HG02798 (cell line): Measurements from ENCODE around the gene FBXO34.
"Not testable (repeated sequence)": the region's sequence is repeated elsewhere in the genome, so short reads cannot be mapped to it uniquely, and the experiment has no call there.

Experiments
- ATAC-seq: cut with Tn5 transposase; IDR thresholded peaks from one replicate; pipeline ENCODE4 v1.9.1; 2021; ENCODE audit warnings: mild to moderate bottlenecking; ENCODE audit not compliant: unreplicated experiment, poor library complexity

Gene FBXO34

DNA sequence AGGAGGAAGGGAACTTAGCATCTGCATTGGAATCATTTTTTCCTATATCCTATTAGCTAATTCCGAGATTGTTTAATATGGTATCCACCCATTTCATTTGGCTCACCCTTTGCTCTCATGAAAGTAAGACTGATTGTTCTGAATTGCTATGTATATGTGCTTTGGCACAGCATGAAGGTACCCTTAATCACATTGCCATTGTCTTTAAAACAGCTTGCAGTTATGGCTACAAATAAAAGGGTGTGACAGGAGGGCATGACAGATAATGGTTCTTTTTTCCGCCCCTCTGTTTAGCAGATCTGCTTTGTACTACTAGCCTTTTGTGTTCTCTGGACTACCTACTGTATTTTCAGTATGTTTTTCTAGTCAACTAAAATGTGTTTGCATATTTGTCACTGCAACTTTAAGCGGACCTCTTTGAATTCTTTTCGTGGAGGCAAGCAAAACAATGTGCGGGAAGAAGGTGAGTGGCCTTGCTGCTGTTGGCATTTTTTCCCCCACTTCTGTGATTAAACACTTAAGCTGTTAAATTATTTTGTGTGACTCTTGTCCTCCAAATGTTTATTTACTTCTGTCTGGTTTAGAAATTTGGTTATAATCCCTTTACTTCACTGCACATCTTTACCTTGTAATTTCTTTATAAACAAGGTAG is 35.8 kb downstream of the FBXO34 start:
- no peak for ATAC-seq

DNA sequence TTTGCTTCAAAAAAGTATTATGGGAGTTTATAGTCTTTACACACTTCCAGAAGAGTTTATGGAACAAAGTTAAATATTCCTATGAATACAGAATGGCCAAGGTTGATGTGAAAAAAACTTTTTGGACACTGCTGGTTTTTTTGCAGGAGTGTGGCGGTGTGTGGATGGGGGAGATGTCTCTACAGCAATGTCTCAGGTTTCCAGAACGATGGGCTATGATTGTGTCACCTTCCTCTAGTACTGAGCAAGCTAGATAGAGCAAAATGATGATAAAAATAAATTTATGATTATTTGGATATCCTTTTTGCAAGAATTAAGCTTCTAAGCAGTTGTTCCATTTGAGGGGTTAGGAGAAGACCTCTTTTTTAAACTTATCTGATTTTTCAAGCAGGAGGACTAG is 37.9 kb downstream of the FBXO34 start:
- no peak for ATAC-seq

DNA sequence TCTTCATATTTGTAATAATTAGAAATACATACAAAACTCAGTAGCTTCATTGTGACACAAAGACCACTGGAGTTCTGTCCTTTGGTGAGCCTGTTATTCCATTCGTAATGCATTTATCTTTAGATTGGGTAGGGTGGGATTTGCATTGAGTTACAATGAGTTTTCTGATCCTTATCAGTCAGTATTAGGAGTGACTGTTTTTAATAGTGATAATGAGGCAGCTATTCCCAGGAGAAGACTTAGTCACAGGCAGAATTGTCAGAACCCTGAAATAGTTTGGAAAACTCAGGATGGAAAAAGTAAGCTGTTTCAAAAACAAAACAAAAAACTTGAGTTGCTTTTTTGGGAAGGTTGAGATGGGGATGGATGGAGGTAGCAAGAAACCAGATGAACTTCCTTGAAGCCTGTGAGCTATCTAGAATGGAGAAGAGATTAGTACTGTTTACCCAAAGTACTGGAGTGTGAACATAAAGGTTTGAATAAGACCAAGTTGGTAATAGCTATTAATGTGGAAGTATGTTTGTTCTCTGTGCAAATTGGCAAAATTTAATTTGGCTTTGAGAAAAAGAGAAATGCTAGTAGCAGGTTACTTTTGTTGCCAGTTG is 38.6 kb downstream of the FBXO34 start:
- no peak for ATAC-seq

DNA sequence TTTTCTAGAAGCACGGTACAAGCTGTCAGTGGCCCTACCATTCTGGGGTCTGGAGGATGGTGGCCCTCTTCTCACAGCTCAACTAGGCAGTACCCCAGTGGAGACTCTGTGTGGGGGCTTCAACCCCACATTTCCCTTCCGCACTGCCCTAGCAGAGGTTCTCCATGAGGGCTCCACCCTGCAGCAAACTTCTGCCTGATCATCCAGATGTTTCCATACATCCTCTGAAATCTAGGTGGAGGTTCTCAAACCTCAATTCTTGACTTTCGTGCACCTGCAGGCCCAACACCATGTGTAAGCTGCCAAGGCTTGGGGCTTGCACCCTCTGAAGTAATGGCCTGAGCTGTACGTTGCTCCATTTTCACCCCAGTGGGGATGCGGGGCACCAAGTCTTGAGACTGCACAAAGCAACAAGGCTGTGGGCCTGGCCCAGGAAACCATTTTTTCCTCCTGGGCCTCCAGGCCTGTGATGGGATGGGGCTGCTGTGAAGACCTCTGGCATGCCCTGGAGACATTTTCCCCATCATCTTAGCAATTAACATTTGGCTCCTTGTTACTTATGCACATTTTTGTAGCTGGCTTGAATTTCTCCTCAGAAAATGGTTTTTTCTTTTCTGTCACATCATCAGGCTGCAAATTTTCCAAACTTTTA is 41.3 kb downstream of the FBXO34 start:
- ATAC-seq, result not testable (repeated sequence)

DNA sequence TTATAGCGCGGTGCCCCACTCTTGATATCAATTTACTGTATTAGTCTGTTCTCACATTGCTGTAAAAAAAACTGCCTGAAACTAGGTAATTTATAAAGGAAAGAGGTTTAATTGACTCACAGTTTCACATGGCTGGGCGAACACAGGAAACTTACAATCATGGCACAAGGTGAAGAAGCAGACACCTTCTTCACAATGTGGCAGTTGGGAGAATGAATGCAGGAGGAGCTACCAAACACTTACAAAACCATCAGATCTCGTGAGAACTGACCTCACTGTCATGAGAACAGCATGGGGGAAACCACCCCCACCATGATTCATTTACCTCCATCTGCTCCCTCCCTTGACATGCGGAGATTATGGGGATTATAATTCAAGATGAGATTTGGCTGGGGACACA is 42.3 kb downstream of the FBXO34 start:
- ATAC-seq, result no peak

DNA sequence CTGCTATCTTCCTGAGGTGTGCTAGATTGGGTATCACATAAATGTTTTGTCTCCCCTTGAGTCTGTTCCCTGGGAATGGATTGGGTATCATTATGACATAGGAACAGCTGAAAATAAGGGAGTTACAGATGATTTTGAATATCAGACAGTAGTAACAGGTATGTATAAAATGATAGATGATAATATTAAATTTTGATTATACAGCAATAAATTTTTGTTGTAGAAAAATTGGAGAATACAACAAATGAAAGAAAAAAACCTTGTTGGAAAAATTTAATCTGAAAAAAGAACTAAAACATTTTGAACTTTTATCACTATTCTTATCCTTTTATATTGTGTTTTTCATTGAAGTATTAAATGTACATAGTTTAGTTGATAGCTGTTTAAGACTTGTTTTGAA is 43.2 kb downstream of the FBXO34 start:
- ATAC-seq, result no peak

DNA sequence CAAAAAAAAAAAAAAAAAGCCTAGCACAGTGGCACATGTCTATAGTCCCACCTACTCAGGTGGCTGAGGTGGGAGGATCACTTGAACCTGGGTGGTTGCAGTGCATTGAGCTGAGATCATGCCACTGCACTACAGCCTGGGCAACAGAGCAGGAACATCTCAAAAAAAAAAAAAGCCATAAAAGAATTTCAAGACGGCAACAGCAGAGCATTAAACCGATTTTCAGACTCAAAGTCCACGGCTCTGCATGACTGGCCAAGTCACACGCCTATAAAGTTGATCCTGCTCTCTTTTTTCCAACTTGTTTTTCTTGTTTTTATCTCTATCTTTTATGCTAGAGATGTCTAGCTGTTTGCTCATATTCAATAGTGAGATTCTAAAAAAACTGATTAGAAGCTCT is 45.3 kb downstream of the FBXO34 start:
- ATAC-seq, result no peak

DNA sequence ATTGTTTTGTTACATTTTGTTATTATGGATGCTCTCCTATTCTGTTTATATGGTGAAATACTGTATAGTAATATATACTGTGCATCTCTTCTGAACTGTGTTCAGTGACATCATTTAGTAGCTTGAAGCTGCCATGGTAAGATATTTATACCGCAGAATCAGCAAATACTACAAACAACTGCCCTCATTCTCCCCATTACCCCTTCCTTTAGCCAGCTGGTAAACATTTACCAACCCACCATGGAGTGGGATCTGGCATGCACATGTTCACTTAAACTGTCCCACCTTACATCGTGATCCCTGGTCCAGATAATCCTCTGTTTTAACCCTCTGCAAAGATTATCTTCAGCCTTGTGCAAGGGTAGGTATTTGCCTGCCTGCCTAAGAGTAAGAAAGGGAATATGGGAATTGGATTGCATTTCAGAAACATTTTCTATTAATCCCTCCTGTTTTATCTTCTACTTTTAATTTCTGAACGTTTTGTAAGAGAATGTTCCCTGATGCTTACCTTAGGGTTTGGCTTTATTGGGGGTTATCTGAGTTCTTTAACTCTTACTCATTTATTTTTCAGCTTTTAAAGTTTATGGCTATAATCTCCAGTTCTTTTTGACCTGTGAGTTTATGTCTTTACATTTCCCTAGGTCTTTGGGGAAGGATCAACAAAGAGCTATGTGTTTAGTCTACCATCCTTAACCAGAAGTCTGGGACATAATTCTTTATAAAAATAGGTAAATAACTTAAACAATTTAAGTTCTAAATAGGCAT is 46.5 kb downstream of the FBXO34 start:
- ATAC-seq, result no peak

DNA sequence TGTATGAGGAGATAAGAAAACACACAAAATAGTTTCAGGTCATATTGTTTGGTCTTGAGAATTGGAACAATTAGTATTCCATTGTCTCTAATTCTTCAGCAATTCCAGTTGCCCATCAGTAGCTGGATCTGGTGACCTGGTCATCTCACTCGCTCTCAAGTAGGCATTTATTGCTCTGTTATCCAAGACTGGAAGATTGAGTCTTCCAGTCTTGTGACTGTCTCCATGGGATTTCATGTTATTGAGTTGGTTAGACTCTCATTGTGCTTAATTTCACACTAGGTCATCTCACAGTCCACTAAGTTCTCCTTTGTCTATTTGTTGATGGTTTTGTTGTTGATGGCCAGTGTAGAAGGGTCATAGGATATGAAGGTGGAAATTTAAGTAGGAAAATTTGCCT is 47.5 kb downstream of the FBXO34 start:
- no peak for ATAC-seq

DNA sequence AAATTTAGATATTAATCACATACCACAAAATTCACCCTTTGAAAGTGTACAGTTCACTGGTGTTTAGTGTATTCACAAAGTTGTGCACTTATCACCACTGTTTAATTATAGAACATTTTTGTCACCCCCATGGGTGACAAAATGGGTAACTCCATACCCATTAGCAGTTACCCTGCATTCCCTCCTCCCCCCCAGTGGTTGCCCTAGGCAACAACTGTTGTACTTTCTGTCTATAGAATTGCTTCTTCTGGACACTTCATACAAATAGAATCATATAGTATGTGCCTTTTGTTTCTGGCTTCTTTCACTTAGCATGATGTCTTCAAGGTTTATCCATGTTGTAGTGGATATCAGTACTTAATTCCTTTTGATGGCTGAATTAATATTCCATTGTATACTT is 52.7 kb downstream of the FBXO34 start:
- no peak for ATAC-seq

DNA sequence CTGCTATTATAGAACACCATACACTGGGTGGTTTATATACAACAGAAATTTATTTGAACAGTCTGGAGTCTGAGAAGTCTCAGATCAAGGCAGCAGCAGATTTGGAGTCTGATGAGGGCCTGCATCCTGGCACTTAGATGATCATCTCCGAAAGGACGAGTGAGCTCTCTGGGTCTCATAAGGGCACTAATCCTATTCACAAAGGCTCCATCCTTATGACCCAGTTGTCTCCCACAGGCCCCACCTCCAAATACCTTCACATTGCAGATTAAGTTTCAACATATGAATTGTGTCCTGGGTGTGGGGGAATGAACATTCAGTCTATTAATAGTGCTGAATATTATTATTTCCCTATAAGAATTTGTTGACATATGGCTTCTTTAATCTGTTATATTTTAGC is 53.6 kb downstream of the FBXO34 start:
- no peak for ATAC-seq

DNA sequence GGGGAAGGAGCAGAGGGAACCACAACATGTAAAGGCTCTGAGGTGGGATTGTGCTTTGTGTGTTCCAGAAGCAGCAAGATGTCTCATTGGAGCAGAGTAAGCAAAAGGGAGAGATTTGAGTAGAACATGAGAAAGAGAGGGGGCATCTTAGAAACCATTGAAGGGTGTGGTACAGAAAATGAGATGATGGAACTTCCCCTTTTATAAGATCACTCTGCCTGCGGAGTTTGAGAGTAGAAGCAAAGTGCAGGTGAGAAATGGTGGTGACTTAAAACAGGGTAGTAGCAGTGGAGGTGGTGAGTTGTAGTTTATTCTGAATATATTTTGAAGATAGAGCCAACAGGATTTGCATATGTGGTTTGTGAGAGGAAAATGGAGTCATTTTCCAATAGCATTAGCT is 56.0 kb downstream of the FBXO34 start:
- ATAC-seq, result peak; percentile 68

DNA sequence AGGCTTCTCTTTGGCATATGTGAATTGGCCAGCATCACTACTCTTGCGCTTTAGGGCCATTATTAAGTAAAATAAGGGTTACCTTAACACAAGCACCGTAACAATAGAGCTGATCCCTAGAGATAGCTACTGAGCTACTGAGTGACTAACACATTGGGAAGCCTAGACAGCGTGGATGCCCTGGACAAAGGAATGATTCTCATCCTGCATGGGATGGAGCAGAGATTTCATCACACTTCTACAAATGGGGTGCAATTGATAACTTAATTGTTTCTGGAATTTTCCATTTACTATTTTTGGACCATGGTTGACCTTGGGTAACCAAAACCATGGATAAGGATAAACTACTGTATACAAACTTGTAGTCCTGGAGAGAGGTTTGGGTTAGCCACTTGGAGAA is 57.1 kb downstream of the FBXO34 start:
- no peak for ATAC-seq

DNA sequence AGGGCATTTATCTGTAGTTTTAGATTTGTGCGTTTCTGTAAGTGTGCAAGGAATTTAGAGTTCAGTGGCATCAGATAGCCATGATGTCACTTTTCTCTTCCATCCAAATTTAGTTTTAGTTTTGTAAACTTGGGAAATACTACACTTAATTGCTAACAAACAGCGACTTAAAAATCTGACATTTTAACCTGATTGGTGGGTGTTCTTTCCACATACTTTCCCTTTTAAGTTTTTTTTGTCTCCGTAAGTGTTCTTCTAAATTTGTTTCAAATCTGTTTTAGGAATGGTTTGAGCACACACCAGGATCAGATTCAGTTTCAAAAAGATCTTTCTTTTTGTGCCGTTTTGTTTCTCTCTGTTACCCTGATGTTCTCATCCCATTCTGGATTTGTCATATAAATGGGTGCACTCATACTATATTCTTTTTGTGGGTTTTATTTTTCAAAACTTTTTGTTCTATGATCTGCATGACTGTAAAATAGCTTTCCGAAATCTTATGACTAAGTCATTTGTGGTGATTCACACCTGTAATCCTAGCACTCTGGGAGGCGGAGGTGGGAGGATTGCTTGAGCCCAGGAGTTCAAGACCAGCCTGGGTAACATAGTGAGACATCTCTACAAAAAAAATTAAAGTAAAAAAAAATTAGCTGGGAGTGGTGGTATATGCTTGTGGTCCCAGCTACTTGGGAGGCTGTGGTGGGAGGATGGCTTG is 58.9 kb downstream of the FBXO34 start:
- ATAC-seq, result no peak

DNA sequence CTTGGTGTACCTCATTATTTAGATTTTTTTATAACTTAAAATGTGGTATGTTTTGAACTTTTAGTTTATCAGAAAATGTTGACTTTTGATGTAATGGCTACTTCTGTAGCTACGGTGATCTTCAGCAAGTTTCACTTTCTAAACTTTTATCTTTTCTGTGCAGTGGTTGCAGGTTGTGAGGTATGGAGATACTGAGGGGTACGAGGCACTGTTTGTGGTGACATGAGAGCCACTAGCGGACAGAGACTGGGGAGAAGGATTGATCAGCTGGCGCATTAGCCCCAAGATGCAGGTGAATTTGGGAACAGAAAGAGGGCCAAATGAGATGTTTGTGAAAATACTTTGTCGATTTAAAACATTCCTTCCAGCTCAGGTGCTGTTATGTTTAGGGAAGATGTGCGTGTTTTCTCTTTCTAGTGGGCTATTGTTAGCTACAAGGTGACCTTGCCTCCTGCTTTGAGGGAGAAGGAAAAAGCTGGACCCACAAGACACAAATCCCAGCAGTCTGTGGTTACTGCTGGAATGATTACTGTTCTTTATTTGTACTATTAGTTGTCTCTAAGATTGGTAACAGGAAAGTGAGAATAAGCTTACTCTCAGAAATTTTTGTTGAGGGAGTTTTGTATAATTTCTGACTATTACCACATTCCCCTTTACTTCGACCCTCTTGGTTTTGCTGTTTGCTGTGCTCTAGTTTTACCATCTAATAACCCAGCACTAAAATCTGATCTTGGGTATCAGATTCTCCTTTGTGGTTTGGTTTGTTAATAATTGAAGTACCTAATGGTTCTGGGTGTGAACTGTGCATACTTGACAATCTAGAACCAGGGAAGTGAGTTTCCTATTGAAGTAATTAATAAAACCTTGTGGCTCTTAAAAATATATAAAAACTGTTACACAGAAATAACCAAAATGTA is 61.7 kb downstream of the FBXO34 start:
- ATAC-seq, result no peak

DNA sequence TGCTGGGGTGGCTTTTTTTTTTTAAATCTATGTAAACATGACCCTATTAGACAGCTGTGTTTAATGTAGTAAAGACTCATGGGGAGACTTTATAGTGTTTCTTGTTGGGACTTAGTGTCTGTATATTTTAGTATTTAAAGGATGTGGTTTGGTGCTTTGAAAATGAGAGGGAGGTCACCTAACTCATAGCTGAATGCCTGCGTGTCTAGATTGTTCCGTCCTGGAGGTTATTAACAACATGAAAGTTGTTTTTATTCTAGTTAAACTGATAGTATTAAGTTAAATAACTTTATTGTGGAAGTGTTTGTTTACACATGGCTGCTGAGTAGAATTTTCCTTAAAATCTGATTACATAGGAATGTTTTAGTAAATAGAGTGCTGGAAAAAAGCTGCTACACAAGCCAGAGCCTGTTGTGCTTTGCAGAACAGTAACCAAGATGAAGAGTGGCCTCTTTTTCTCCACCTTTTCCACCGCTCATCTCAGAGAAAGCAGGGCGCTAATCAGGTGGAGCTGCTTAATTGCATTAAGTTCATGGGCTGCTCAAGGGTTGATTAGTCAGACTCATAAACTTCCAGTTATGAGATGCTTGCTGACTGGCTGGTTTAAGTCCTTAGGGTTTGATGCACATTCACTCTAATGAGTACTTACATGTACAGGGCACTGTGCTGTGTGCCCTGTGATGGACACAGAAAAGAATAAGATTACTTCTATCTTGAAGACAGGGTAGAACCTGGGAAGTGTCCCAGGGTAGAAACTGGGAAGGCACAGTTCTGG is 62.7 kb downstream of the FBXO34 start:
- peak; percentile 53 for ATAC-seq

DNA sequence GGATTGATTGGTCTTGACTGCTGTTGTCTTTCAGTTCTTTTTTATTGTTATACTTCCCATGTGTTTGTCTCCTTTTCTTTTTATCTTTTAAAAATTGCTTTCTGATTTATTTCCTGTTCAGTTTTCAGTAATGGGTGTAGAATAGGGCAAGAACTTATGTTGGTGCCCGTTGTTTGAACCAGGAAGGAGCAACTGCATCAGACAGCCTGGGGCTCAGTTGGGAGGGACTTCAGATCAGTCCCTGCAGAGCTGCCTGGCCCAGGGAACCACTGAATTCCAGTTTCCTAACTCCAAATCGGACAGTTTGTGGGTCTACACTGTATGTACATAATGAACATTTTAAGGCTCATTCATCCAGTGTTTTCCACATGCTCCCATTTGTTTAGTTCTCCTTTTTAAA is 64.9 kb downstream of the FBXO34 start:
- ATAC-seq, result no peak

DNA sequence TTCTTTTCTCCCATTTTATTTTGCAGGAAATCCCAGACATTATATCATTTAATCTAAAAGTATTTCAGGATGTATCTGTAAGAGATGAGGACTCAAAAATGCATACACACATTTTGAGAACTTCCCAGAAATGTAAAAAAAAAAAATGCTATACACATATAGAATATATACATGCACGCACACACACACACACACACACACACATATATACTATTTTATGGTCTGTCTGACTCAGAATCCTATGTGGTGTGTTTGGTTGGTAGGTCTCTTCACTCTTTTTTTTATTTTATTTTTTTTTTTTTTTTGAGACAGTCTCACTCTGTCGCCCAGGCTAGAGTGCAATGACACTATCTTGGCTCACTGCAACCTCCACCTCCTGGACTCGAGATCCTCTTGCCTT is 65.5 kb downstream of the FBXO34 start:
- no peak for ATAC-seq

DNA sequence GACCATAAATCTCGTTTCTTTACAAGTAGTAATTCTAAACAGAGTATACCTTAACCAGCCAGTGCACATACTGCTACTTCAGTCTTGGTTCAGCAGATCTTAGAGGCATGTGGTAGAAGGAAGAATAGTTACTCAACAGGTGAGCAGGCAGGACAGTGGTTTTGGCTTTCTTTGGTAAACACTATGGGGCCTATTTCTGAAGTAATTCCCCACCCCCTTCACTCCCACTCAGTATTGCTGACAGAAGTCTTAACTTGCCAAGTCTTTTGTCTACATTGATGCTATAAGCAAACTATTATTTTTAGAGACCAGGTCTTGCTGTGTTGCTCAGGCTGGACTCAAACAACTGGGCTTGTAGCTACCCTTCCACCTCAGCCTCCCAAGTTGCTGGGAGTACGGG is 68.5 kb downstream of the FBXO34 start:
- ATAC-seq, result peak; percentile 79
